ENCODE data around the gene SYT7.

DNA sequence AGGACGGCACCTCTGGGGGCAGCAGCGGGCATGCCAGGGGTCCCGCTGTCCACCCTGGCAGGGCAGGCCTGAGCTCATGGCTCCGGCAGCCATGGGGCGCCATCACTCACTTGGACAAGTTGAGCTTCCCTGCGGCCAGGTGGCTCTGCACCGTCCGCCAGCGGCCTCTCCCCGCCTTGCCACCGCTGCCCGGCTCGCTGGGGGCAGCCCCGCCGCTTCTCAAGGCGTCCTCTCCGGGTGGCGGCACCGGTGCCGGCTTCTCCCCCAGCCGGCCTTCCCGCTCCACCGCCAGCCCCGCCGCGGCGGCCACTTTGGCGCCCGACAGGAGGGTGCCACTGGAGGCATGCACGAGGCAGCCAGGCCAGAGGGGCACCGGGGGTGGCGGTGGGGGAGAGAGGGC, 35.0 kb downstream of the SYT7 start:
- TF ChIP-seq CTCF (IDR thresholded peaks at IDR 0.05) (no peak), POLR2A (IDR thresholded peaks at IDR 0.05; ENCODE audit: low read length) (no peak), ESRRA (IDR thresholded peaks at IDR 0.05; ENCODE audit: borderline replicate concordance, low read length) (no peak), ELK1 (IDR thresholded peaks at IDR 0.05; ENCODE audit: low read depth, low read length) (no peak), RFX5 (IDR thresholded peaks at IDR 0.05) (no peak), TFCP2L1 (CRISPR knock-in tag; IDR thresholded peaks at IDR 0.05) (no peak)
